Medulla oblongata (tissue), 1 donor: ENCODE results near the gene NCS1.

Experiments used
- DNase-seq: peaks from one replicate; pipeline ENCODE4 v3.0.0-alpha.2; 2015; ENCODE audit errors: extremely low spot score

NCS1 gene

DNA sequence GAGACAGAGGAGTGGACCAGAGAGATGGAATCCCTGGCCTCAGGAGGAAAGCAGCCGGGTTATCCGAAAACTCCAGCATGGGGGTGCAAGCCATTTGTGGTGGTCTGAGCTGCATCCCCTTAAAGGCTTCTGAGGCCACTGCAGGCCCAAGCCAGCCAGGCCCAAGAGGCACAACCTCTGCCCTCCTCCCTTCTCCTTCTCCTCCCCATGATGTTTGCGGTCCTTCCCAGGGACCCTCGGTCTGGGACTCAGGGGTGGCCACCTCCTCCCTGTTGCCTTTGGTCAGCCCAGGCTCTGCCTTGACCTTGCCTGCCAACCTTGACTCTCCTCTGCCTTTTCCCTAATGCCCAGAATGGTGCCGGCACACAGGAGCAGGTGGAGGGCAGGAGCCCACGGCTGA lies 4.6 kb downstream of the NCS1 start:
- DNase-seq = no peak

- DNase-seq = no peak
Observed at GRCh38 chr9:130177898-130178805, 5.9 kb downstream of the NCS1 start.

- no peak for DNase-seq
Observed at GRCh38 chr9:130179331-130179907, 7.2 kb downstream of the NCS1 start.

DNA sequence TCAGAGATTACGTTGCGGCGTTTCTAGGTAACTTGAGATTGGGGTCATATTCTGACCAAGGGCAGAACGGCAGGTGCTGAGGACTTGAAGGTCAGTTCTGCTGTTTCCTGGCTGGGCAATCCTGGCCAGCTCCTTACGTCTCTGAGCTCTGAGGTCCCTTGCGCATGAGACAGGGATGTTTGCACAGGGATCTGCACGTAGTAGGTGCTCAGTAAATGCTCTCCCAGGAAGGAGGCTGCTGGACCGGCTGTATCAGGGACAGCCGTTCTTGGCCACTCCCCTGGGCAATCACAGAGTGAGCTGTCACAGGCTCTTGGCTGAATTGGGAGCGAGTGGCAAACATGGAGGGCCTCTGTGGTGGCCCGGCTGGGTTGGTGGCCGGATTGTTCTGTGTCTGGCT lies 8.3 kb downstream of the NCS1 start:
- DNase-seq = no peak

- DNase-seq = no peak
Observed at GRCh38 chr9:130181678-130182380, 9.6 kb downstream of the NCS1 start.

- DNase-seq = no peak
Observed at GRCh38 chr9:130182381-130182909, 10.2 kb downstream of the NCS1 start.

GRCh38 chr9:130183133-130183762 lies 11.0 kb downstream of the NCS1 start:
- DNase-seq = peak; percentile 42

- DNase-seq = no peak
Observed at GRCh38 chr9:130185017-130185416, 12.8 kb downstream of the NCS1 start.

GRCh38 chr9:130185490-130186031 lies 13.4 kb downstream of the NCS1 start:
- no peak for DNase-seq

- no peak for DNase-seq
Observed at GRCh38 chr9:130186051-130186450, 13.8 kb downstream of the NCS1 start.

DNA sequence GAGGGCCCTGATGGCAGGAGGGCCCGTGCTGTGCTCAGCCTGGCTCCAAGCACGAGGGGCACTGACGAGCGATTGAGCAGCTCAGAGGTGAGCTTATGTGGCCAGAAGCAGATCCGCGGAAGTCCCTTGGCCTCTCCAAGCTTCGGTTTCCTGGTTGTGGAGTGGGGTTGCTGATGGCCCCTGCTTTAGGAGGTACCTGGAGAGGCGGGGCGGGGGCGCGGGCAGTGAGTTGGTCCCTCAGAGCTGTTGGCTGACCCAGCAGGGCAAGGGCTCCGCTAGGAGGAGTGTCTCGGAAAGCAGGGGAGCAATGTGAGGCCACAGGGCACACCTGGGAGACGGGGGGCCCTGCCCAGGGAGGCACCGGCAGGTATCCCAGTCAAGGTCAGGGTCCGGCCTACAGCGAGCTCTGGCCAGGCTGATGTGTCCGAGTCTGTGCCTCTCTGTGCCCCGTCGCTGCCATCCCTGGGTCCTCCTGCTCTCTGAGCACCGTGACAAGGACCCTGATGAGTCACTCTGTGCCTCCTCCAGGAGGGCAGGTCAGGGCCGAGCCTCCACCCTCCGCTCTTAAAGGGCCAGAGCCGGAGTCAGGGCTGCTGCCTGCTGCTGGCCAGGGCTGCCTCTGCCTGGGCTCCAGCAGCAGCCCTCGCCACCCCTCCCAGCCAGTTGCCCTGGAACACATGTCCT lies 14.8 kb downstream of the NCS1 start:
- DNase-seq = no peak

DNA sequence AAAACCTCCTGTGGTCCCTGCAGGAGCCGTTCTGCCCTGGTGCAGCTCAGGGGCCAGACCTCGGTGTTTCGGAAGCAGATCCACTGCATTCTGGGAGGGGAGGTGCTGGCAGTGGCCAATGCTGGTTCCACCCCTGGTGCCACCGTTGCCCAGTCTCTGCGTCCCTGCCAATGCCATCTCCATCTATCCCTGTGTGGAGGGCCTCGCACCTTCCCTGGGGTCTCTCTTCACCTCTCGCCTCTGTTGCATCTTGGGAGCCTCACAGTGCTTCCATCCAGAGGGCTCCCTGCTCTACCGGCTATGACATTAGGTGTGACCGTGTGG lies 15.3 kb downstream of the NCS1 start:
- no peak for DNase-seq

DNA sequence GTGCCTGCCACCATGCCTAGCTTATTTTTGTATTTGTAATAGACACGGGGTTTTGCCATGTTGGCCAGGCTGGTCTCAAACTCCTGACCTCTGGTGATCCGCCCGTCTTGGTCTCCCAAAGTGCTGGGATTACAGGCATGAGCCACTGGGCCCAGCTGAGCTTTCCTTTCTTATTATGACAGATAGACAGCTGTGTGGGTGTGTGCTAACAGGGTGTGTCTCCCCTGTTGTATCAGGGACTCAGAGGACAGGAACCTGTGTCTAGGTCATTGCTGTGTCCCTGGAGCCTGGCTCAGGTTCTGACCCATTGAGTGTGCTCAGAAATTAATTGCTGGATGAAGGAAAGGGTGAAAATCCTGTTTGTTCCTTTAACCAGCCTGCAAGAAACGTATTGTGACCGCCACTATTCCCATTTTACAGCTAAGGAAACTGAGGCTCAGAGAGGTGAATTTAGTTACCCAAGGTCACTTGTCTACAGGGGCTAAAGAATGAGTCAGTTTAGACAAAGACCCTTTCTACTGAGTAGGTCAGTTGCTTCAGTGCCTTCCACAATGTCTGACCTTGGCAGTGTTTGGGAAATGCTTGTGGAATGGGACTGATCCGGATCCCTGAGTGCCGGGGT lies 16.8 kb downstream of the NCS1 start:
- DNase-seq = no peak

GRCh38 chr9:130189840-130190239 lies 17.6 kb downstream of the NCS1 start:
- DNase-seq = no peak

DNA sequence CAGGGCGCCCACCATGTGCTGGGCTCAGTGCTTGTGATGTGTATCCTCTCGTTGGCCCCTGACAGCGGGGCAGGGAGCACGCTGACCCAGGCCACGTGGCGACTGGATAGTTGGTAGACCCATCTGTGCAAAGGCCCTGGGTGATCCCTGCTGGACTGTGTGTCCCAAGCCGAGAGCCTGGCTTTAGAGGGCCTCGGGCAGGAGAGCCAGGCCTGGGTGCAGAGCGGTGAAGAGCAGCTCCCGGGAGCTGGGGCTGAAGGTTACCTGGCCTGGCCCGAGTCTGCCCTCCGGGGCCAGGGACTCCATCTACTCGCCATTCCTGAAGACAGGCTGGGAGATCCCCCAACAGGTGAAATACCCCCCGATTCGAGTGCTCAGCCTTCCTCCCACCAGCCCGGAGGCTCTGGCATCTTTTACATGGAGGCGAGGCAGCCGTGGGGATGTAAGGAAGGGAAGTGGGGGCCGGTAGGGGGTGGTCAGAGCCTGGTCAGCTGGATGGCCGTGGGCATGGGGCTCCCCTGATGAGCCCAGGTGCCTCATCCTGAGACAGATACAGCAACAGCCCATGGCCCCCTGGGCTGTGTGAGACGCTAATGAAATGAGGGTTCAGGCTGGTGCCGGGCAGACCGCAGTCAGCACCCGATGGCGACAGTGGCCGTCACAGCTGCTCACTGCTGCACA lies 19.0 kb downstream of the NCS1 start:
- no peak for DNase-seq

GRCh38 chr9:130191749-130192120 lies 19.5 kb downstream of the NCS1 start:
- peak; percentile 49 for DNase-seq

GRCh38 chr9:130192382-130192999 lies 20.3 kb downstream of the NCS1 start:
- DNase-seq = no peak

DNA sequence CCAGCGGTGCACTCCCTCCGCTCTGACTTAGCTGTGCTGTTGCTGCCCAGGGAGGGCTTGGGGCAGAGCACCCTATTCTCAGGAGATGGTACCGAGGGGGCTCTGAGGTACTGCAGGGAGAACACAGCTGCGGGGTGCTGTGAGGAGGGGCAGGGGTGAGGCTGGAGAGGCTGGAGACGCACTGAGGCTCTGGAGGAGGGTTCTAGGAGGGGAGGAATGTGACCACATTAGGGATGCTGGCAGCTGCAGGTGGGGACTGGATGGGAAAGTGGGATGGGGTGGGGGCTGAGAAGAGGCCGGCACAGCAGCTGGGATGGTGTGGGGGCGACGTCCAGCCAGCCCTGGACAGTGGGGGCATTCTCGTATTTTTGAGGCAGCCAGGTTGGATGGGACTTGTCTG lies 20.9 kb downstream of the NCS1 start:
- no peak for DNase-seq

DNA sequence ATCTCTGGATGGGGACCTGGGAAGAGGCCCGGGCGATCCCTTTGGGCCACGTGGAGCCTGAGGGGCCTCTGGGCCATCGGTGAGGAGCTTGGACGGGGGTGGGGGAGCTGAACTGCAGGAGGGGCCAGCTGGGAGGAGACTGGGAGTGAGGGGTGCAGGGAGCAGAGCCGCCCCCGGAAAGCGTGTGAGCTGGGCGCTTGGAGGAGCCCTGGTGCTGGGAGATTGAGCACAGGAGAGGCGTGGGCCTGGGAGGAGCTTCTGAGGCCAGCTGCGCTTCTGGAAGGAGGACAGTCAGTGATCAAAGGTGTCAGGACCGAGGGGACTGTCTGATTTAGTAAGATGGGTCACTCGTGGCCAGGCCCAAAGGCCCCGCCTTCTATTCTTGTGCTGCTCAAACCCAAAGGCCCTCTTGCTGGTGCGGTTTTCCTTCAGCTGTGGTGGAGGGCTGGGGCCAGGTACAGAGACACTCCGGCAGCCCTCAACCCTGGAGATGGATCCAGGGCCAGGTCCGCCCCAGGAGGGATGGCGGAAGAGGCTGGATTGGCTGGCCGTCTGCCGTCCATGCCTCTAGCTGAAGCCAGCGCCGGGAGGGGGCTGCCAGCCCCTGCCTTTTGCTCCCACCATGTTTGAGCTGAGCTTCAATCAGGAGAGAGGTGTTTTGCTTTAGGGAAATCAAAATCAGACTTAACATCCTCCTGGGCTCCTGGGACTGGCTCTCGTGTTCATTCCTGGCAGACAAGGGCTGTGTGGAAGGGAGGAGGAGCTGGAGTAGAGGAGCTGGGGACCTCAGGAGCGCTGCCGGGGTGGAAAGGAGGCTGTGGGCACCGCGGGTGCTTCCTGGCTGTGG lies 21.6 kb downstream of the NCS1 start:
- no peak for DNase-seq
